GM12878 (cell line): ENCODE measurements around the gene STAM2.

Experiments used
- MTA3 ChIP-seq: IDR thresholded peaks from 2 replicates; pipeline ENCODE4 v1.6.1; 2012; ENCODE audit warnings: low read length, inconsistent platforms, borderline replicate concordance
- MYC ChIP-seq: IDR thresholded peaks from 2 replicates; pipeline ENCODE4 v1.6.1; 2011; ENCODE audit warnings: mild to moderate bottlenecking, low read length, moderate library complexity, inconsistent platforms; ENCODE audit not compliant: insufficient read depth, insufficient replicate concordance, insufficient read length, severe bottlenecking
- NFYA ChIP-seq: IDR thresholded peaks from 2 replicates; pipeline ENCODE4 v1.6.1; 2011; ENCODE audit warnings: low read depth, mild to moderate bottlenecking, low read length, improper control_type of control experiment, borderline replicate concordance
- NFYB ChIP-seq: IDR thresholded peaks from 2 replicates; pipeline ENCODE4 v1.6.1; 2011; ENCODE audit warnings: low read depth, mild to moderate bottlenecking, low read length, improper control_type of control experiment, moderate library complexity; ENCODE audit not compliant: insufficient read depth
- SMAD1 ChIP-seq: fragments of 450-650 bp; IDR thresholded peaks from 2 replicates; pipeline ENCODE4 v1.6.1; 2018; ENCODE audit warnings: mild to moderate bottlenecking, low read depth; ENCODE audit not compliant: partially characterized antibody
- SMC3 ChIP-seq: IDR thresholded peaks from 2 replicates; pipeline ENCODE4 v1.6.1; 2011; ENCODE audit warnings: low read length, improper control_type of control experiment, borderline replicate concordance
- SPI1 ChIP-seq: IDR thresholded peaks from 2 replicates; pipeline ENCODE4 v1.6.1; 2011; ENCODE audit warnings: low read depth, mild to moderate bottlenecking, low read length, moderate library complexity, borderline replicate concordance; ENCODE audit not compliant: insufficient read depth
- SREBF2 ChIP-seq: IDR thresholded peaks from 2 replicates; pipeline ENCODE4 v1.6.1; 2012; ENCODE audit warnings: mild to moderate bottlenecking, low read length
- SUZ12 ChIP-seq: fragments of 200-600 bp; sonication (generic); IDR thresholded peaks from one replicate; pipeline ENCODE4 v1.6.1; 2018; ENCODE audit warnings: antibody characterized with exemption, mild to moderate bottlenecking; ENCODE audit not compliant: unreplicated experiment
- TF ChIP-seq, protein P1 (sequence below), 3 experiments: IDR thresholded peaks in 2 of 3; conservative IDR thresholded peaks in 1 of 3; 2 replicates each; pipeline ENCODE4 v1.5.1; 2011; ENCODE audit warnings: low read depth in 3 of 3, low read length in 3 of 3, mild to moderate bottlenecking in 3 of 3, control low read depth in 2 of 3, moderate library complexity in 2 of 3, inconsistent platforms in 1 of 3, mixed read lengths in 1 of 3; ENCODE audit not compliant: control insufficient read depth in 2 of 3, insufficient read depth in 1 of 3; ENCODE audit errors: extremely low read depth in 1 of 3
- TF ChIP-seq, protein P2 (sequence below): IDR thresholded peaks from 2 replicates; pipeline ENCODE4 v1.6.1; 2012; ENCODE audit warnings: mild to moderate bottlenecking, low read depth, low read length
- TF ChIP-seq, protein P3 (sequence below): IDR thresholded peaks from 2 replicates; pipeline ENCODE4 v1.6.1; 2011; ENCODE audit warnings: borderline replicate concordance, low read depth, mild to moderate bottlenecking, moderate library complexity, mixed read lengths, low read length; ENCODE audit not compliant: insufficient read depth; ENCODE audit errors: extremely low read length
- TF ChIP-seq, protein P4 (sequence below): IDR thresholded peaks from 2 replicates; pipeline ENCODE4 v1.6.1; 2012; ENCODE audit warnings: low read depth, low read length, improper control_type of control experiment

DNA sequence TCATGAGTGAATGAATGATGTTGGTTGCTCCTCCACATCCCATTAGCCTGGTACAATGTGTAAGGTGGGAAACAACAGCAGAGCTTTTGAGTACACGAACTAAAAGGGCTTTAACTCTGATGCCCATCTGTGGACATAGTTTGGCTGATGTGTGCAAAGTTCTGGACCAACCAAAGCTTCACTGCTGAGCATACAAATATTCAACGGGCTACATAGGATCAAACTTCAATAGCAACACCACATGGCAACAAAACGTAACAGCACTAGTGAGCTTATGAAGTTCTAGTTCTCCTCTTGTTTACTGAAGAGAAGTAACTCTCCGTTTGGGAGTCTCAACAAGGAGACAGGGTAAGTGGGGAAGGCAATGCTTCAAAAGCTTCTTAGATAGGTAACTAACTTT, 20.4 kb downstream of the STAM2 start:
- TF ChIP-seq, protein P1, sequence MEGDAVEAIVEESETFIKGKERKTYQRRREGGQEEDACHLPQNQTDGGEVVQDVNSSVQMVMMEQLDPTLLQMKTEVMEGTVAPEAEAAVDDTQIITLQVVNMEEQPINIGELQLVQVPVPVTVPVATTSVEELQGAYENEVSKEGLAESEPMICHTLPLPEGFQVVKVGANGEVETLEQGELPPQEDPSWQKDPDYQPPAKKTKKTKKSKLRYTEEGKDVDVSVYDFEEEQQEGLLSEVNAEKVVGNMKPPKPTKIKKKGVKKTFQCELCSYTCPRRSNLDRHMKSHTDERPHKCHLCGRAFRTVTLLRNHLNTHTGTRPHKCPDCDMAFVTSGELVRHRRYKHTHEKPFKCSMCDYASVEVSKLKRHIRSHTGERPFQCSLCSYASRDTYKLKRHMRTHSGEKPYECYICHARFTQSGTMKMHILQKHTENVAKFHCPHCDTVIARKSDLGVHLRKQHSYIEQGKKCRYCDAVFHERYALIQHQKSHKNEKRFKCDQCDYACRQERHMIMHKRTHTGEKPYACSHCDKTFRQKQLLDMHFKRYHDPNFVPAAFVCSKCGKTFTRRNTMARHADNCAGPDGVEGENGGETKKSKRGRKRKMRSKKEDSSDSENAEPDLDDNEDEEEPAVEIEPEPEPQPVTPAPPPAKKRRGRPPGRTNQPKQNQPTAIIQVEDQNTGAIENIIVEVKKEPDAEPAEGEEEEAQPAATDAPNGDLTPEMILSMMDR (IDR thresholded peaks at IDR 0.05 in 2 of 3, conservative IDR thresholded peaks at IDR 0.05 in 1 of 3; ENCODE audit: control insufficient read depth in 2 of 3, extremely low read depth in 1 of 3, insufficient read depth in 1 of 3, low read depth in 3 of 3, low read length in 3 of 3), result no peak; a peak in 1 of 6 replicates
- TF ChIP-seq NFYB (no peak), MYC (no peak), SREBF2 (no peak), SMC3 (no peak), NFYA (no peak), SUZ12 (no peak), SPI1 (no peak), SMAD1 (no peak), MTA3 (no peak)
- TF ChIP-seq, protein P2, sequence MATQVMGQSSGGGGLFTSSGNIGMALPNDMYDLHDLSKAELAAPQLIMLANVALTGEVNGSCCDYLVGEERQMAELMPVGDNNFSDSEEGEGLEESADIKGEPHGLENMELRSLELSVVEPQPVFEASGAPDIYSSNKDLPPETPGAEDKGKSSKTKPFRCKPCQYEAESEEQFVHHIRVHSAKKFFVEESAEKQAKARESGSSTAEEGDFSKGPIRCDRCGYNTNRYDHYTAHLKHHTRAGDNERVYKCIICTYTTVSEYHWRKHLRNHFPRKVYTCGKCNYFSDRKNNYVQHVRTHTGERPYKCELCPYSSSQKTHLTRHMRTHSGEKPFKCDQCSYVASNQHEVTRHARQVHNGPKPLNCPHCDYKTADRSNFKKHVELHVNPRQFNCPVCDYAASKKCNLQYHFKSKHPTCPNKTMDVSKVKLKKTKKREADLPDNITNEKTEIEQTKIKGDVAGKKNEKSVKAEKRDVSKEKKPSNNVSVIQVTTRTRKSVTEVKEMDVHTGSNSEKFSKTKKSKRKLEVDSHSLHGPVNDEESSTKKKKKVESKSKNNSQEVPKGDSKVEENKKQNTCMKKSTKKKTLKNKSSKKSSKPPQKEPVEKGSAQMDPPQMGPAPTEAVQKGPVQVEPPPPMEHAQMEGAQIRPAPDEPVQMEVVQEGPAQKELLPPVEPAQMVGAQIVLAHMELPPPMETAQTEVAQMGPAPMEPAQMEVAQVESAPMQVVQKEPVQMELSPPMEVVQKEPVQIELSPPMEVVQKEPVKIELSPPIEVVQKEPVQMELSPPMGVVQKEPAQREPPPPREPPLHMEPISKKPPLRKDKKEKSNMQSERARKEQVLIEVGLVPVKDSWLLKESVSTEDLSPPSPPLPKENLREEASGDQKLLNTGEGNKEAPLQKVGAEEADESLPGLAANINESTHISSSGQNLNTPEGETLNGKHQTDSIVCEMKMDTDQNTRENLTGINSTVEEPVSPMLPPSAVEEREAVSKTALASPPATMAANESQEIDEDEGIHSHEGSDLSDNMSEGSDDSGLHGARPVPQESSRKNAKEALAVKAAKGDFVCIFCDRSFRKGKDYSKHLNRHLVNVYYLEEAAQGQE, result no peak
- TF ChIP-seq, protein P3, sequence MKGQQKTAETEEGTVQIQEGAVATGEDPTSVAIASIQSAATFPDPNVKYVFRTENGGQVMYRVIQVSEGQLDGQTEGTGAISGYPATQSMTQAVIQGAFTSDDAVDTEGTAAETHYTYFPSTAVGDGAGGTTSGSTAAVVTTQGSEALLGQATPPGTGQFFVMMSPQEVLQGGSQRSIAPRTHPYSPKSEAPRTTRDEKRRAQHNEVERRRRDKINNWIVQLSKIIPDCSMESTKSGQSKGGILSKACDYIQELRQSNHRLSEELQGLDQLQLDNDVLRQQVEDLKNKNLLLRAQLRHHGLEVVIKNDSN, result no peak
- TF ChIP-seq, protein P4, sequence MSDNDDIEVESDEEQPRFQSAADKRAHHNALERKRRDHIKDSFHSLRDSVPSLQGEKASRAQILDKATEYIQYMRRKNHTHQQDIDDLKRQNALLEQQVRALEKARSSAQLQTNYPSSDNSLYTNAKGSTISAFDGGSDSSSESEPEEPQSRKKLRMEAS, result no peak
